ENCODE measurements around the gene USP32. TPM values are rescaled to one million over a fixed set of nuclear protein-coding genes. Genes with fewer than 3 reads are reported as not detected.

Gene USP32
- total RNA-seq, 1 donor from 2014 or later = 59.6 TPM

DNA sequence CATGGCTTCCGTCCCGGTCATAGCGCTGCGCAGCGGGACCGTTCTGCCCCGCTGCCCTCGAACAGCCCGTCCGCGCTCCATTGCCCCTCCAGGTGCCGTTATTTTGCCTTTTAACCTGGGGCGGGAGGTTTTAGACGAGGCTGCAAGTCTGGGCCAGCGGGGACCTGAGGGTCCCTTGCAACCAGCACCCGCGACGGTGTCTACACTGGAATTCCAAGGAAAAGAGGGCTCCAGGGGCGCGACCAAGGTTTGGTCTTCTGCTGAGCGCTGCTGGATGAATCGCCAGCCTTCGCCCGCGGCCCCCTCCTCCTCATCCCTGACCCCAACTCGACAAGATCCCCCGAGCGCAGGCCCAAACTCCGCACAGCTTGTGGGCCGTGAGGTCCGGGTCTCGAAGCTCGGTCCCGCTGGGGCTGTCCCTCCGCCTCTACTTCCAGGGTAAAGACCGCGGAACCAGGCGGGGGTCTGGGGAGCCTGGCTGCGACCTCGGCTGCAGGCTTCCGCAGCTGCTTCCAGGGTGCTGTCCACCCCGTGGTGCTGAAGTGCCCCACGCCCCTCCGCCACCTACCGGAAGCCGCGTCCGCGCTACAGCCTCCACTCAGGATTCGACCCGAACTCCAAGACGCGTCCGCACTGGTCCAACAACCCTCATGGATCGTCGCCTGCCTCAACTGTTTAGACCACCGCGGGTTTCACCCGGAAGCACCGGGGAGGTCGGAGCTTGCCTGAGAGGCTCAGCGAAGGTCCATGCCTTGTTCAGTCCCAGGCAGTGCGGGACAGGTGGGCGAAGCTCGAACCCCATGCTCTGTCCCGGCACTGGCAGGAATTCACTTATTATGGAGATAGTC is 252.3 kb downstream of the USP32 start:
- peak; percentile 57 for DNase-seq
- Mint-ChIP-seq H3K27ac (ENCODE audit: unreplicated experiment) (no peak overlapping the region), H3K4me1 (ENCODE audit: low read depth, unreplicated experiment) (peaks cover 16% of the 10 kb centered on the region), H3K36me3 (ENCODE audit: unreplicated experiment) (peaks cover 7% of the 10 kb centered on the region), H3K27me3 (ENCODE audit: unreplicated experiment) (peaks cover 20% of the 10 kb centered on the region), H3K9me3 (ENCODE audit: unreplicated experiment) (peaks cover 14% of the 10 kb centered on the region), H3K4me3 (ENCODE audit: unreplicated experiment) (peak overlapping the region; percentile 46)
- TF ChIP-seq, protein P1, sequence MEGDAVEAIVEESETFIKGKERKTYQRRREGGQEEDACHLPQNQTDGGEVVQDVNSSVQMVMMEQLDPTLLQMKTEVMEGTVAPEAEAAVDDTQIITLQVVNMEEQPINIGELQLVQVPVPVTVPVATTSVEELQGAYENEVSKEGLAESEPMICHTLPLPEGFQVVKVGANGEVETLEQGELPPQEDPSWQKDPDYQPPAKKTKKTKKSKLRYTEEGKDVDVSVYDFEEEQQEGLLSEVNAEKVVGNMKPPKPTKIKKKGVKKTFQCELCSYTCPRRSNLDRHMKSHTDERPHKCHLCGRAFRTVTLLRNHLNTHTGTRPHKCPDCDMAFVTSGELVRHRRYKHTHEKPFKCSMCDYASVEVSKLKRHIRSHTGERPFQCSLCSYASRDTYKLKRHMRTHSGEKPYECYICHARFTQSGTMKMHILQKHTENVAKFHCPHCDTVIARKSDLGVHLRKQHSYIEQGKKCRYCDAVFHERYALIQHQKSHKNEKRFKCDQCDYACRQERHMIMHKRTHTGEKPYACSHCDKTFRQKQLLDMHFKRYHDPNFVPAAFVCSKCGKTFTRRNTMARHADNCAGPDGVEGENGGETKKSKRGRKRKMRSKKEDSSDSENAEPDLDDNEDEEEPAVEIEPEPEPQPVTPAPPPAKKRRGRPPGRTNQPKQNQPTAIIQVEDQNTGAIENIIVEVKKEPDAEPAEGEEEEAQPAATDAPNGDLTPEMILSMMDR (IDR thresholded peaks at IDR 0.05; ENCODE audit: partially characterized antibody, unreplicated experiment) = no peak

DNA sequence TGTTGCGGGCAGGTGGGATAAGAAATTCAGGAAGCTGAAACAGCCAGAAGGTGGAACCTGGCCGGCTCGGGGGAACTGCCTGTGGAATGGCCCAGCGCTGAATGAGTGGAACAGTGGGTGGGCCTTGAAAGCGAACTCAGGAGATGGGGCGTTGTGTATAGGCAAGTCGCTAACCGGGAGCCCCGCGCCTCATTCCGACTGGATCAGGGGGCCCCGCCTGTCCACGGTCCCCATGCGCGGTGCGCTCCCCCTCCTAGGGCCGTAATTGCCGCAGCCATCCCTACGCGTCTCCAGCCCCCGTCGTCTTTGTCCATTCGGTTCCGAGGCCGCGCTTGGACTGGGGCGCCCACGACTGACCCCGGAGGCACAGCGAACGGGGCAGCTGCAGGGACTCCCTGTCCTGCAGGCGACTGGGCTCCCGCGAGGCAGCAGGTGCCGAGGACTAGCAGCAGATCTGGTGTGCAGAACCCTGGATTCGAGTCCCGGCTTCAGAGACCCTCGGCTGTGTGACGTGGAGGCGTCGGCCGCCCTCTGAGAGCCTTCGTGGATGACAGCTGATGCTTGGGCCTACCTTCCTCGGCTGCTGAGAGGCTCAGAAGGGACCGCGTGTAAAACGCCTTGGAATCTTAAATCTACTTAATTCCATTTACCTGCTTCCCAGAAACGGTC is 253.0 kb downstream of the USP32 start:
- Mint-ChIP-seq H3K36me3 (ENCODE audit: unreplicated experiment) (peaks cover 7% of the 10 kb centered on the region), H3K4me1 (ENCODE audit: low read depth, unreplicated experiment) (peaks cover 20% of the 10 kb centered on the region), H3K27ac (ENCODE audit: unreplicated experiment) (no peak overlapping the region), H3K9me3 (ENCODE audit: unreplicated experiment) (peaks cover 12% of the 10 kb centered on the region), H3K27me3 (ENCODE audit: unreplicated experiment) (peaks cover 15% of the 10 kb centered on the region), H3K4me3 (ENCODE audit: unreplicated experiment) (peak overlapping the region; percentile 25)
- TF ChIP-seq, protein P1 (IDR thresholded peaks at IDR 0.05; ENCODE audit: partially characterized antibody, unreplicated experiment) = no peak
- peak; percentile 17 for DNase-seq

DNA sequence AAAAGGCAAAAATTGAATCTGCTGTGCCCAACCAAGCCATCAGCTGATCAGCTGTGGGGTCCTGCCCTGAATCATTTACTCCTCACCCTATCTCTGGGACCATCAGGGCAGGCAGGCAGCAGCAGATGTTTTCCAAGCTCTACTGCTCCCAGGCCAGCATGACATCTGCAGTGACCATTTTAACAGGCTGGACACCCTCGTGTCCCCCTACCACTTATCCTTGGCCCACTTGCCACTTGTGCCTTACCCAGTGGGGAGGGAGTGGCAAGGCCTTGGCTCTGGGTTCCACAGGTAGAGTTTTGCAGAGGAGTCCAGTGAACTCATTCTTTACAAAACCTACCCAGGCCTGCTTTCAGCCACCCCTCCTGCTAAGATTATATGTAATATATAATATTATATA is 254.2 kb downstream of the USP32 start:
- H3K27me3 Mint-ChIP-seq (ENCODE audit: unreplicated experiment) = peaks cover 13% of the 10 kb centered on the region

DNA sequence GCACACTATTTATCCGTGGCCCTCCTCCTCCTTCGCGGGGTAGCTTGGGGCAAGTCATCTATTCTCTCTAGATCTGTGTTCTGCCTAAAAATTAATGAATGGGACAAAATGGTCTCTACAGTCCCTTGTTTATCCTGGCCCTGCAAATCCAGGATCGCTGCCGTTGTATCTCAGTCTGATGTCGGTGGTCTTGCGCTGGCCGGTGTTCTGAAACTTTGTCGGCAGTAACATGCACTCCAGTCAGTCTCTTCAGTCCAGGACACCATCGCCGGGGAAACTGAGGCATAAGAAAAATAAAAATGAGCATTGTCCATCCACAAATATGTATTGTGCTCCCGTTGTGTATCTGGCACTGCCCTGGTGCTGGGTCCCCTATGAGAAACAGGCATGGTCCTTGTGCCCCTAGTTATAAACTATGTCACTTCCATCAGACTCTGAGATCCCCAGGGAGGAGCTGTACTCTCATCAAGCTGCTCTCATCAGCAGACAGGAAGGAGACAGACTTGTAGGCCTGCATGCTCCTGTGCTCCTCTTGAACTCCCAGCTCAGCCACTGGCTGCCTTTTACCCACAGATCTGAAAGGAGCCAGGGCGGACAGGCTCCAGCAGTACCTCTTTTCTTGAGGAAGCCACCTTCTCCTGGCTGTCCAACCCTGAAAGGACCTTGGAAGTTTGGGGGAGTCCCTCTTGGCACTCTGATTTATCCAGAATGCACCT is 255.8 kb downstream of the USP32 start:
- TF ChIP-seq, protein P1 (IDR thresholded peaks at IDR 0.05; ENCODE audit: partially characterized antibody, unreplicated experiment) = no peak
- H3K36me3 Mint-ChIP-seq (ENCODE audit: unreplicated experiment) = peaks cover 7% of the 10 kb centered on the region
- peaks cover 8% of the 10 kb centered on the region for H3K4me1 Mint-ChIP-seq (ENCODE audit: low read depth, unreplicated experiment)
- peak overlapping the region; percentile 98 for H3K4me3 Mint-ChIP-seq (ENCODE audit: unreplicated experiment)
- DNase-seq = peak; percentile 9
- H3K9me3 Mint-ChIP-seq (ENCODE audit: unreplicated experiment) = peaks cover 9% of the 10 kb centered on the region
- no peak overlapping the region for H3K27ac Mint-ChIP-seq (ENCODE audit: unreplicated experiment)
- peaks cover 10% of the 10 kb centered on the region for H3K27me3 Mint-ChIP-seq (ENCODE audit: unreplicated experiment)

More for the DNA sequence above, 254.2 kb downstream of the USP32 start:
- Mint-ChIP-seq H3K9me3 (ENCODE audit: unreplicated experiment) (peaks cover 12% of the 10 kb centered on the region), H3K36me3 (ENCODE audit: unreplicated experiment) (peaks cover 7% of the 10 kb centered on the region), H3K4me1 (ENCODE audit: low read depth, unreplicated experiment) (peaks cover 14% of the 10 kb centered on the region), H3K4me3 (ENCODE audit: unreplicated experiment) (no peak overlapping the region), H3K27ac (ENCODE audit: unreplicated experiment) (no peak overlapping the region)
- TF ChIP-seq, protein P1 (IDR thresholded peaks at IDR 0.05; ENCODE audit: partially characterized antibody, unreplicated experiment) = no peak
- peak; percentile 9 for DNase-seq
